Fibroblast of lung (primary cell): ENCODE results near the gene MYO7A.

Experiments used
- CTCF ChIP-seq, 2 donors: IDR thresholded peaks in 1 of 2; conservative IDR thresholded peaks in 1 of 2; 1 replicate in 1 of 2; 2 replicates in 1 of 2; pipeline ENCODE4 v1.5.1; 2011 to 2012; ENCODE audit warnings: low read length in 2 of 2, control low read depth in 1 of 2, inconsistent platforms in 1 of 2, low read depth in 1 of 2, mild to moderate bottlenecking in 1 of 2
- EZH2 ChIP-seq: IDR thresholded peaks from 2 replicates; pipeline ENCODE4 v1.5.1; 2012; ENCODE audit warnings: low read length, control low read depth, mild to moderate bottlenecking; ENCODE audit errors: missing control alignments

GRCh38 chr11:77081976-77082836 is 45.8 kb upstream of the MYO7A start:
- TF ChIP-seq EZH2 (no peak), CTCF (conservative IDR thresholded peaks at IDR 0.05 in 1 of 2, IDR thresholded peaks at IDR 0.05 in 1 of 2; ENCODE audit: low read depth in 1 of 2, low read length in 2 of 2) (no peak)
